ENCODE data around the gene ATP1A3. TPM values are rescaled to one million over a fixed set of nuclear protein-coding genes. Genes with fewer than 3 reads are reported as not detected.
"Not testable (repeated sequence)": the region's sequence is repeated elsewhere in the genome, so short reads cannot be mapped to it uniquely, and the experiment has no call there.

ATP1A3 gene
- total RNA-seq, 4 donors from 2014 or later = 0.19 to 0.42 TPM; not detected in 2

GRCh38 chr19:41994994-41995958 is 1.2 kb upstream of the ATP1A3 start:
- H3K27me3 ChIP-seq = peaks cover 5 to 98% (median 25%) of the 10 kb centered on the region in 4 donors

GRCh38 chr19:41994521-41994971 is 516 bp upstream of the ATP1A3 start:
- DNase-seq = no peak
- Histone ChIP-seq H3K4me1 (peaks cover 10 to 38% (median 16%) of the 10 kb centered on the region in 3 donors), H3K9me3 (no peaks in the 10 kb centered on the region), H3K4me3 (peak overlapping the region in 3 of 4 donors; percentile 23 to 69 (median 51)), H3K36me3 (no peaks in the 10 kb centered on the region), H3K27me3 (peaks cover 5 to 98% (median 25%) of the 10 kb centered on the region in 4 donors), H3K27ac (no peak overlapping the region)
- TF ChIP-seq CTCF (IDR thresholded peaks at IDR 0.05) (no peak), POLR2A (IDR thresholded peaks at IDR 0.05) (no peak)
- intact Hi-C loops (cut with DNase I) = no loop called here
- WGBS, 2 donors = 24 to 33% methylated on average over 5 to 7 of the region's 13 CpGs

More at GRCh38 chr19:41994994-41995958, 1.2 kb upstream of the ATP1A3 start:
- peaks cover 10 to 38% (median 16%) of the 10 kb centered on the region in 3 donors for H3K4me1 ChIP-seq
- no peak overlapping the region for H3K4me3 ChIP-seq
- H3K9me3 ChIP-seq = no peaks in the 10 kb centered on the region
- no peaks in the 10 kb centered on the region for H3K36me3 ChIP-seq
- 74 to 78% methylated on average over 17 to 19 of the region's 19 CpGs for WGBS, 2 donors
- no peak overlapping the region for H3K27ac ChIP-seq
- intact Hi-C loops (cut with DNase I) = no loop called here
- TF ChIP-seq POLR2A (IDR thresholded peaks at IDR 0.05) = no peak
- TF ChIP-seq CTCF (IDR thresholded peaks at IDR 0.05) = no peak
- DNase-seq = no peak

GRCh38 chr19:41991925-41992569 is 2.0 kb downstream of the ATP1A3 start:
- Histone ChIP-seq H3K4me1 (peaks cover 6 to 16% (median 11%) of the 10 kb centered on the region in 3 donors), H3K27me3 (peaks cover 0 to 81% (median 13%) of the 10 kb centered on the region in 4 donors)
- H3K27ac ChIP-seq; intact Hi-C loops (cut with DNase I); H3K36me3 ChIP-seq; H3K4me3 ChIP-seq; DNase-seq; H3K9me3 ChIP-seq: not testable (repeated sequence)
- WGBS, 2 donors = 64 to 84% methylated on average over 7 to 9 of the region's 11 CpGs

- Histone ChIP-seq H3K9me3 (no peaks in the 10 kb centered on the region), H3K27me3 (peaks cover 0 to 70% (median 11%) of the 10 kb centered on the region in 4 donors), H3K4me3 (no peak overlapping the region), H3K36me3 (no peaks in the 10 kb centered on the region), H3K4me1 (peaks cover 6 to 16% (median 11%) of the 10 kb centered on the region in 3 donors), H3K27ac (no peak overlapping the region)
- TF ChIP-seq CTCF (IDR thresholded peaks at IDR 0.05) = no peak
- intact Hi-C loops (cut with DNase I) = no loop called here
- DNase-seq = no peak
- 50% methylated on average over 4 of the region's 15 CpGs; no CpG with 5 or more reads in 1 of the 2 donors for WGBS, 2 donors
Measured at GRCh38 chr19:41991025-41991424, 3.0 kb downstream of the ATP1A3 start.

GRCh38 chr19:41990615-41991014 is 3.4 kb downstream of the ATP1A3 start:
- intact Hi-C loops (cut with DNase I) = no loop called here

More at GRCh38 chr19:41990615-41991014, 3.4 kb downstream of the ATP1A3 start:
- Histone ChIP-seq H3K4me1 (peaks cover 6 to 16% (median 11%) of the 10 kb centered on the region in 3 donors), H3K36me3 (no peaks in the 10 kb centered on the region), H3K4me3 (no peak overlapping the region), H3K9me3 (no peaks in the 10 kb centered on the region), H3K27me3 (peaks cover 0 to 66% (median 10%) of the 10 kb centered on the region in 4 donors), H3K27ac (no peak overlapping the region)
- 73 to 80% methylated on average over 1 to 2 of the region's 2 CpGs for WGBS, 2 donors
- no peak for DNase-seq
- TF ChIP-seq CTCF (IDR thresholded peaks at IDR 0.05) (no peak), POLR2A (IDR thresholded peaks at IDR 0.05) (no peak)
